ENCODE data around the gene PREP.

PREP gene

DNA sequence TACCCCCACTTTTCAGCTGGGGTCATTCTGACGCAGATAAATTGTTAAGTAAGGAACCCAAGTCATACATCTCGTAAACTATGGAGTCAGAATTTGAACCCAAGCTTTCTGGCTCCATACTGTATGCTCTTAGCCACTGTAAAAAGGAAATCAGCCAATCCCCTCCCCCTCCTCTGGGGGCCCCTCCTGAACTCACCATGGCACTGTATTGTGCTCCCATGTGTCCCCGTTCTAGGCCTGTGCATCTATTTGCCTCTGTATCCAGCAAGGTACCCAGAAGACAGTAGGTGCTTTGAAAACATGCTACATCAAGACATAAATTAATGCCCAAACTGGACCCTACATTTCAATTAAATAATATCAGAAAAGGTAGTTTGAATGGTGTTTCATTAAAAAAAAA lies 98.5 kb downstream of the PREP start:
- no peak for DNase-seq

DNA sequence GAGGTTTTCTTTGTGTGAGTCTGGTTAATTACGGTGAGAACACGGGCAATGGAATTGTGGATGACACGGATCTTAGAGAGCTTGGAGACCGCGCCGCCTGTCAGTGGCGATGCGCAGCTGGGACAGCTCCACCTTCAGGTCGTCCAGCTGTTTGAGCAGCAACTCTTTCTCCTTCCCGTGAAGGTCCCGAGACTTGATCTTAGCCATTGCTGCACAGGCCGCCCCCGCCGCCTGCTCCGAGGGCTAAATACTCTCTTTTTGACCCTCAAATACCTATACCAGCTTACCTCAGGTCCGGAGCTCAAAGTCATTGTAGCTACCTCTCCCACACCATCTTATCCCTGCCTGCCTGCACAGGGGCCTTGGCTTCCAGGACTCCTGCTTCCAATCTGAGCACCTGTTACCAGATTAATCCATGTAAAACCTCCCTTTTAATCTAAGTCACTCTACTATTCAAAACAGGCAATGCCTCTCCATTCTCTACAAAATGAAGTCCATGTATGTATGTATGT lies 100.2 kb downstream of the PREP start:
- DNase-seq = no peak

DNA sequence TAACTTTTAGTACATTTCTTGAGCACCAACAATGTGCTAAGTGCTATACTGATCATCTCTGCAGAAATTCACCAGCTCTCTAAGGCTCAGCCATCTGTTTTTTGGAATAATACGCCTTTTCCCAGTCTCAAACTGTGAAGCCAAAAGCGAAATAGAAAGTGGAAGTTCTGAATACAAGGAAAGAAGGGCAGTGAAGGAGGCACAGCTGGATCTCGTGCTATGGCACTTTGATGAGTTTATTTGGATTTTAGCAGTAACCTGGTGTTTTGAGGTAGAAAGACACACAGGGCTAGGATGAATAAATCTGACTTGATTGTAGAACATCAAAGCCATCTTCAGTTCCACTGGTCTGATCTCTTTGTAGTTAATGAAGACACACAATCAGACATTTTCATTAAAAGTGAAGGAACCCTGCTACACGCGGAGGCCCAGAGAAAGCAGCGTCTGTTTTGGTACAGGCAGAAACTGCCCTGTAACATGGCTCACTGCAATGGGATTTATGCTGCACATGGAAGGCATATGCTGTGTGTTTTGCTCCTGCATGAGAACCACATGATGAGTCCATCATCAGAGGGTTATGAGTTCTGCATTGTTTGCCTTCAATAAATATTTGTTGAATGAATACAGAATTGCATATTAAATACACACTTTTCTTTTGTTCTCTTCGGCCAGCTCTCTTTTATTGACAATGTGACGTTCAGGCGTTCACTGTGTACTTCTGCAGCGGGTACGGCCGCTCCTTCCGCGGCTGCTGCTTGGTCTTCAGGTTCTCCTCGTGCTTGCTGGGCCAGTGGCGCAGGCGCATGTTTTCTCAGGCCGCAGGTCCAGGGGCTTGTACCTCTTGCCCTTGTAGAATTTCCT lies 100.9 kb downstream of the PREP start:
- DNase-seq = no peak

DNA sequence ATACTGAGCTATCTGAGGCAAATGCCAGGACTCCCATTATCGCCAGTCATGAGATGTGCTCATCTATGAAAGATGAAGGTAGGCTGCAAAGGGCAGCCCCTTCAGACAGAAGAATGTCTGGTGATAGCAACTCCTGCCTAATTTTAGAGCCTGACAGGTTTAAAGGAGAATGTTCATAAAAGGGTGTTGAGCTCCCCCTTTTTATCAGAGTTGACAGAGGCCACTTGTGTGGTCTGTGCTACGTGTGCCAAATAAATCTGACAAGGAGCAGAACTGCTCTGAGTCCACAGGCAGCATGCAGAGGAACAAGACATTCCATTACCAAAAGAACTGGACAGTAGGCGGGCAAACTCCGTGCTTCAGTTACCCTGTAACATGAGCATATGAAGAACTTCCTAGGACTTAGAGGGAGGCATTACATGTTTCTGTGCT lies 101.8 kb downstream of the PREP start:
- no peak for DNase-seq

DNA sequence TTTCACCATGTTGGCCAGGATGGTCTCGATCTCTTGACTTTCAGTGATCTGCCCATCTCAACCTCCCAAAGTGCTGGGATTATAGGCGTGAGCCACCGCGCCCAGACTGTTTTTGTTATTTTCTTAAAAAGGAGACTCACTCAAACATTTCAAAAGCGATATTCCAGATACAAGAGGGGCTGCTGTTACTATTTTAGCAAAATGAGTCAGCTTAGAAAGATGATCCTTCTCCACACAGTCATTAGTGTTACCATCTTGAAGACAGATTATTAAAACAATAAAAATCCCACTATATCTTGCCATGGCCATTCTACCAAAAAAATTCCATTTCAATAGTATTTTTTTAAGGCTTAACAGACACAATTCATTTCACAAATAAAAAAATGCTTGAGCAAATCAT lies 102.8 kb downstream of the PREP start:
- no peak for DNase-seq

DNA sequence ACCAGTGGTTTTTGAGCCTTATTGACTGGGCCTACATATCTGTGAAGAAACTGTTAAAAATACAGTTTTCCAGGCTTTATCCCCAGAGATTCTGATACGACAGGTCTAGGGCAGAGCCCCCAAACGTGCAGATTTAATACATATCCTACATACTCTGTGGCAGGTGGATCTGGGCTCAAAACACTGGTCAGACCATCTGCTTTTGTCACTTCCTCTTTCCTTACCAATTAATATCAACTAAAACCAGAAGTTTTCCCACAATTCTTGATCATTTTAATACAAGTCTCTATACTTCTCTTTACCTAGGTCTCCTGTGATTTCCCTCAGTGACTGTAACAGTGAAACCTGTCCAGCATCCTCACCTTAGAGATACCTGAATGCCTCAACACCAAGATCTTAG lies 108.8 kb downstream of the PREP start:
- no peak for DNase-seq

DNA sequence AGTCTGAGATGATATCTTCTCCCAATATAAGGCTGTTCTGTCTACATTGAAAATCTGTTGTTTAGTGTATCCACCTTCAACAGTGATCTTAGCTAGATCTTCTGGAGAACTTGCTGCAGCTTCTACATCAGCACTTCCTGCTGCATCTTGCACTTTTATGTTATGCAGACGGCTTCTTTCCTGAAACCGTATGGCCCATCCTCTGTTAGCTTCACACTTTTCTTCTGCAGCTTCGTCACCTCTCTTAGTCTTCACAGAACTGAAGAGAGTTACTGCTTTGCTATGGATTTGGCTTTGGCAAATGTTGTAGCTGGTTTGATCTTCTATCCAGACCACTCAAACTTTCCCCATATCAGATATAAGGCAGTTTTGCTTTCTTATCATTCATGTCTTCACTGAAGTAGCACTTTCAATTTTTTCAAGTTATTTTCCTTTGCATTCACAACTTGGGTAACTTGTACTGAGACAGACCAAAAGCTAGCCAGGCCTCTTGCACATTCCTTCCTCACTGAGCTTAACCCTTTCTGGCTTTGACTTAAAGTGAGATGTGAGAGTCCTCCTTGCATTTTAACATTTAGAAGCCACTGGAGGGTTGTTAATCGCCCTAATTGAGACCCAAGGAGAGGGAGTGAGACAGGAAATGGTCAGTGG lies 110.1 kb downstream of the PREP start:
- no peak for DNase-seq

DNA sequence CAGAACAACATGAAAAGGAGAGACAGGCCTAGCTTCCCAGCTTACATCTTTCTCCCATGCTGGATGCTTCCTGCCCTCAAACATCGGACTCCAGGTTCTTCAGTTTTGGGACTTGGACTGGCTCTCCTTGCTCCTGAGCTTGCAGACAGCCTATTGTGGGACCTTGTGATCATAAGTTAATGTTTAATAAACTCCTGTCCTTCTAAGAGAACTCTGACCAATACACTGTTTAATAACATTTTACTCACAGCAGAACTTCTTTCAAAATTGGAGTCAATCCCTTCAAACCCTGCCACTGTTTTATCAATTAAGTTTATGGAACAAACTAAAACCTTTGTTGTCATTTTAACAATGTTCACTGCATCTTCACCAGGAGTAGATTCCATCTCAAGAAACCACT lies 111.4 kb downstream of the PREP start:
- DNase-seq = no peak

DNA sequence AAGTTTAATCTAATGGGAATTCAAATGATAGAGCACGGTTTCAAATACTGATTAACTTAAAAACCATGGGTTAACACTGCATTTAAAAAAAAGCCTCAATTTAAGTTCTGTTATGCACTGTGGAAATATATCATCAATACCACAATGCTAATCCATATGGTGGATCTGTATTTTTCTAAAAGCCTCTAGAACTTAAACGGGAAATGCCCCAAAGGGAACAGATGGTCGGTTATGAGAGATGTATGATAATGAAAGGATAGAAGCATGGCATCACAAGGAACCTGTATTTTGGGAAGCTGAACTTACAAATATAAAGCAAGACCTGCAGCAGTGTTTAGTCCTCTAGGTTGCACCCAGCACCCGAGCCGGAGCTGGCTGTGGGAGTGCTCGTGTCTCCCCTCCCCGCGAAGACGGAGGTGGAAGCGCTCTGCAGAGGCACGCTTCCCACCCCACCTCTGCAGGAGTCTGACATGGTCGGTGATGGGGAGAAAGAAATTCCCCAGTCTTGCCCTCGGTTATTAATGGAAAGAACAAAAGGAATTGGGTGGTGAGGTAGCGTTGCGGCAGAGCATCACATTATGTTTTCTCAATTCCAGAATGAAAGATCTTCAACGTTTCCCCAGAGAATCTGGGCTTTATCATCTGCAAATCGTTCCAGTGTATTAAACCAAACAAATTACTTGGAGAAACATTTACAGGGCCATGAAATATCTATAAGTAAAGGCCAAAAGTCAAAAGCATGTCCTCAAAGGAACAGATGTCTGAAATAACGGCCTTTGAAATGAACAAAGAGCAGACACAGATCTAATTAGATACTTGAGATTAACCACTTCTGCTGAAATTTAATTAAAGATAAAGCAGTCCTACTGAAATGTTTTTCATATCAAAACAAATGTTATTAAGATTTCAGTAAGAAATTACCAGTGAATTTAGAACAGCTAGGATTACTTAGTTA lies 120.0 kb downstream of the PREP start:
- no peak for DNase-seq

DNA sequence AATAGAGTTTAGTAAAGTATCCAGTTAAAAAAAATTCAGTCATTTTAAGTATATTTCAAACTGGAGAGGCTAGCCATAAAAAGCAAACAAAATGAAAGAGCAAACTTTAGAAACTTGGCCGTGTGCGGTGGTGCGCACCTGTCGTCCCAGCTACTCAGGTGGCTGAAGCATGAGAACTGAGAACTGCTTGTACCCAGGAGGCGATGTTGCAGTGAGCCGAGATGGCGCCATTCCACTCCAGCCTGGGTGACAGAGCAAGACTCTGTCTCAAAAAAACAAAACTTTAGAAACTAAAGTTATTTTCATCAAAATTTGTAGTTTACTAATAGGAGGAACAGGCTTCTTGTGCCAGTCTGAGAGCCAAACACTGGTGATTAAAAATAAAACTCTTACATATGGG lies 122.8 kb downstream of the PREP start:
- no peak for DNase-seq

DNA sequence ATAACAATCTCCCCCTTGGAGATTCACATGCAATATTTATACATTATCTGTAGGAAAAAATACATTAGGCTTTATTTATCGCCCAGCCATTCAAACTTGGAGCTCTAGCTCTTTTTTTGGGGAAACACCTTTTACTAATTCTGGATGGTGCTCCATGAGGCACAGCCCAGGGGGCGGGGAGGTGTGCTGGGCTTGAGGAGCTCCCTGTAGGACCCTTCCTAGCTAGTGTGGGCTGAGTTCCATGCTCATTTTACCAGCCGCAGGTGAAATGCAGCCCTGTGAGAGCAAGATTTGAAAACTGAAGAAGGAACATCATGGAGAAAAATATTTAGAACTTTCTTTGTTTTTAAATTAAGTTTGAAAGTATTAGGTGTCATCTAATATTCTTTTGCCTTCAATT lies 123.4 kb downstream of the PREP start:
- no peak for DNase-seq

DNA sequence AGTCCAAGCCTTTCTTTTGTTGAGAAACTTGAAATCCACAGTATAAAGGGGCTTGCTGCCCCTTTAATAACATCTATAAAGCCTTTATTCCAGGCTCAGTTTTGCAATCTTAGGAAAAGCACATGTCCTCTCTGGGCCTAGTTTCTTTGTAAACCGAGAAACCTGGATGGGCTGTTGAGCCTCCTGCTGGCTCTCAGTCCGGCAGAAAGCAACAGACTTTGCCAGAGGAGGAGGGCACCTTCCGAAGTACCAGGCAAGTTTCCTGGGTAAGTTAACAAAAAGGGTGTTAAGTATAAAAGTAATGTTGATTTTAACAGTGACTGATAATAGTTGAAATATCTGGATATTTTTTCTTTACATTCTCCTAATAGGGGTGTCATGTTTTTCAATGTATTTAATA lies 124.1 kb downstream of the PREP start:
- DNase-seq = no peak

DNA sequence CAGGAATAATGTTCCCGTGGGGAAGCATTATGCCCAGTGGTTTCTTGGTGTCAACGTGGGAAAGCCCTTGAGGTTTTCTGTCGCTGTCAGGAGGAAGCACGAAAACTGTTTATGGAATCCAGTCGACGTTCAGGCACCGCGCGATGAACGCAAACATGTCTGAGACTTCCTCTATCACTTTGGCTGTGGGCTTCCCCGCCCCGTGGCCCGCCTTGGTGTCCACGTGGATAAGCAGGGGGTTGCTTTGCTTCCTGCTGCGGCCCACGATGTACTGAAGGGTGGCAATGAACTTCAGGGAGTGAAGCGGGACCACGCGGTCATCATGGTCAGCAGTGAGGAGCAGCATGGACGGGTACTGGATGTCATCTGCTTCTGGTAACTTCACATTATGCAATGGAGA lies 124.8 kb downstream of the PREP start:
- DNase-seq = no peak

DNA sequence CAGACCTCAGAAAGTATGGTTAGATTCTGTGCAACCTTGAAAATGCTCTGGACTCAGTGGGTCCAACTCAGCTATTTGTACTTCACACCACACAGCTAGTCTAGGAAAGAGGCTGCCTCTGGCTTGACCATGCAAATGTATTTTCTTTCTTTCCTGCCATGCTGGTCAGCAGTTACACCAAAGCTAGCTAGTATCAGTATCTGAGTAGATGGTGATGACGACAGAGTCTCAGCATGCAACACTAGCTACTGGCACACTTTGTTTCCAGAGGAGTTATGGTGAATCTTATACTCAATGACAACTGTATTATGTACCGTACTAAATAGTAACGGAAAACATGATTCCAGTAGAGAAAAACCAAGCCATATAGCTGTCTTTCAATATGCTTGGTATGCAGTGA lies 126.5 kb downstream of the PREP start:
- no peak for DNase-seq

DNA sequence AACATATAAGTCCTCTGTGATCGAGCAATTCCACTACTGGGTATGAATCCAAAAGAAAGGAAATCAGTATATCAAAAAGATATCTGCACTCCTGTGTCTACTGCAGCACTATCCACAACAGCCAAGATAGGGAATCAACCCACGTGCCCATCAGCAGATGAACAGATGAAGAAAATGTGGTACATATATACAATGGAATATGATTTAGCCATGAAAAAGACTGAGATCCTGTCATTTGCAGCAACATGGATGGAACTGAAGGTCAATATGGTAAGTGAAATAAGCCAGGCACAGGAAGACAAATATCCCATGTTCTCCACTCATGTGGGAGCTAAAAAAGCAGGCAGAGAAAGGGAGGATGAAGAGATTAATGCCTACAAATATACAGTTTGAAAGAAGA lies 127.3 kb downstream of the PREP start:
- no peak for DNase-seq

DNA sequence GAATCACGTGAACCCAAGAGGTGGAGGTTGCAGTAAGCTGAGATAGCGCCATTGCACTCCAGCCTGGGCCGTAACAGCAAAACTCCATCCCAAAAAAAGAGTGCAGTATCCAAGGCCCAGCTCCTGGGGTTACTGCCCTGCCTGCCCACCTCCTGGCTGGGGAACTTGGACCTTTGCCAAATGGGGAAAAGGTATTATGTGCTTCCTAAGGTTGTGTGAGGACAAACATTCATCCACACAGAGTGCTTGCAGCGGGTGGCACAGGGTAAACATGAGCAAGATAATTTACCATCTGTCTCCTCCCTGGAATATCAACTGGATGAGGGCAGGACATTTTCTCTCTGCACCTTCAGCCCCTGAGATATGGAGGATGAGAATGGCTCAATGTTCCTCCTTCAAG lies 128.2 kb downstream of the PREP start:
- DNase-seq = no peak

DNA sequence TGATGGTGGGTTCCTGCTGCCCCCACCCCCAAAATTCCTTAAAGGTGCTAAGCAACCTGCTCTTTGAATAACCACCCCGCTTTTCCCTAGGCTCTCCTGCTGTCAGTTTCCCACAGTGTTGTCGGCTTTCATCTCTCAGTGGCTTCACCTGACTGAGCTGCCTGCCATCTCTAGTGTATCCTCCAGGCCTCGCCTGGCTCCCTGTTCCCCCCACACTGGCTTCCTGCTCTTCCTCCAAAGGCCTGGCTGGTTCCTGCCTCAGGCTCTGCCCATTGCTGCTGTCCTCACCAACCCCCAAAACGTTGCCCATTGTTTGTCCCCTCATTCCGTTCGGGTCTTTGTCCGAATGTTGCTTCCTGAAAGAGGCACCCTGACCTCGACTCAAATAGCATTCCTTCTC lies 129.3 kb downstream of the PREP start:
- no peak for DNase-seq

DNA sequence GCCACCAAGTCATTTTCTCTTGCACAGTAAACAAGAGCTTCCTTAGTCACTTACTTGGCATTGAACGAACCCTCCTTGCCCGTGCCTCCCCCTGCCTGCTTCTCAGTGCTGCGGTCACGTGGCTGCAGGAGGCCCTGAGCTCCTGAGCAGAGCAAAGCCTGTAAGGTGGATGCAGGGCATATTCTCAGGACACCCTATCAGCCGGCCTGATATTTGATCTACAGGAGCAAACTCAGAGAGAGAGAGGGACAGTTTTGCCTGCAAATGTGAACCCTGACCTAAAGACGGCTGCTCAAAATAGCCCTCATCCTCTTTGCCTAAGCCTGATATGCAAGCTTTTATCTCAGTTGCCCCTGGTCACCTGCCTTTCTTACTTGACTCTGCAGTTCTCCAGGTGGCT lies 130.1 kb downstream of the PREP start:
- no peak for DNase-seq

DNA sequence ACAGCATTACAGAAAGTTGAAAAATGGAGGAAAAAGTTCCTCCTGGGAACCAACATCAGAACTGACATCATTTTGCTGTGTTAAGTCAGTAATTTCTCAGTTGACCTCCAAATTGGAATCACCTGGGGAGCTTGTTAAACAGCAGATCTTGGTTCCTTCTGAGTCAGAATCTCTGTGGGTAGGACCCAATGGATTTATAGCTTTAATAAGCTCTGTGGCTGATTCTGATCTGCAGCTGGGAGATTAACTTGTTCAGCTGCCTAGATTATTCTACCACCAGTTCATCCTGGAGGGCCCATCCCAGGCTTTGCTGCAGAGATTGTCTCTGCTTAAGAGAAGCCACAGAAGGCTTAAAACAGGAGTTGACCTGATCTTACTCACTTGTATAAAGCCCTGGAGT lies 132.4 kb downstream of the PREP start:
- DNase-seq = no peak

DNA sequence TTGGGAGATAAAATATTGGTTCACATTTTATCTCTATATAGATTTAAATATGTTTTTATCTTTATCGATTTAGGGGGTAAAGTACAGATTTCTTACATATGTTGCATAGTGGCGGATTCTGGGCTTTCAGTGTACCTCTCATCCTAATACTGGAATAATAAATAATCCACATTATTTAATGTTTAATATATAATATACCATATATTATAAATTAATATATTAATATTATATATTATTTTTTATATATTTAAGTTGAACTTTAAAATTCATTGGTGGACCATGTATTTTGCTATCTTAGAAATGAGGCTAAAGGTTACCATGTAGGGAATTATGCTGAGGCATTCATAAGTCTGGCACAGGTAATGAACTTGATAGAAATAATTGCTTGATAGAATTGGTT lies 133.5 kb downstream of the PREP start:
- no peak for DNase-seq

DNA sequence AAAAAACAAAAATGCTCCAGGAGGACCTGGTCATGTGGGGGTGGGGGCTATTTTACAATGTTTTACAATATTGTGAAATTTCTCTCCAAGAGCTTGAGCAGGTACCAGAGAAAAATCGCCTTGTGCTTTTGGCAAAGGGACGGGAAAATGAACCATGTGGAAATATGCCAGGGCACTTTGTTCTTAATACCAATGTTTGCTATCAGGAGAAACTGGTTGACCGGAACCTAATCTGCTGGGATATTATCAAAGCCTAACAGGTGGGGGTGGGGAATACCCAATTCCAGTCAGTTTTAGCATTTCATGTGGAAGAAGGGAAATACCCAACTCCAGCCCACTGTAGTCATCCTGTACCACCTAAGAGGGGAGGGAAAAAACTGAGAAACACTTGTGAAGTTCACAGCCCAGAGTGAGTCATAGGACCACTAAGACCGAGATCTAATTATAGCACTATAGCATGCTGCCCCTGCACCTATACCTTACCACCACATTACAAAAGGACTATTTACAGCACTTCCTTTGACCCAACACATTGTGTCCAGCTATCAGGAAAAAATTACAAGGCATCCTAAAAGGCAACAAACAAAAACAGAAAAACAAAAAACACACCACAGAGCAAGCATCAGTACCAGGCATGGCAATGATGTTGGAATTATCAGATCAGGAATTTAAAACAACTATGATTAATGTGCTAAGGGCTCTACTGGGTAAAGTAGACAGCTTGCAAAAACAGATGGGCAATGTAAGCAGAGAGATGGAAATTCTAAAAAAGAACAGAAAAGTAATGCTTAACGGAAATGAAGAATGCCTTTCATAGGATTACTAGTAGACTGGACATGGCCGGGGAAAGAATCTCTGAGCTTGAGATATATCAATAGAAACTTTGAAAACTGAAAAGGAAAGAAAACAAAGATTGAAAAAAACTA lies 138.9 kb downstream of the PREP start:
- DNase-seq = no peak

All from right forelimb (tissue), 1 donor.